ENCODE measurements around the gene VPS13A.

VPS13A gene

GRCh38 chr9:77464661-77465060 is 287.3 kb downstream of the VPS13A start:
- no peak overlapping the region for H3K4me2 ChIP-seq (ENCODE audit: low read length)
- H3K4me3 ChIP-seq (ENCODE audit: low read depth, low read length), result no peak overlapping the region
- H3K27me3 ChIP-seq (ENCODE audit: insufficient read depth, low read length), result no peaks in the 10 kb centered on the region
- H4K91ac ChIP-seq (ENCODE audit: low read depth, low read length), result no peak overlapping the region
- H4K12ac ChIP-seq (ENCODE audit: low read depth, low read length), result no peak overlapping the region
- H2BK12ac ChIP-seq (ENCODE audit: low read length), result no peak overlapping the region
- no peaks in the 10 kb centered on the region for H3K79me1 ChIP-seq (ENCODE audit: low read length)
- peaks cover 3 to 6% of the 10 kb centered on the region in 2 experiments for H3K4me1 ChIP-seq (ENCODE audit: control insufficient read depth in 1 of 2, insufficient read depth in 2 of 2, low read length in 2 of 2)
- no peak overlapping the region for H3K4ac ChIP-seq (ENCODE audit: low read depth, low read length)
- no peak overlapping the region for H2BK120ac ChIP-seq (ENCODE audit: insufficient read depth, low read length, poor library complexity)
- H3K79me2 ChIP-seq (ENCODE audit: control insufficient read depth, insufficient read depth, low read length, poor library complexity), result no peaks in the 10 kb centered on the region
- no peak overlapping the region for H3K14ac ChIP-seq (ENCODE audit: low read length)
- no peak overlapping the region for H2BK5ac ChIP-seq (ENCODE audit: low read depth, low read length, poor library complexity)
- no peaks in the 10 kb centered on the region for H3K36me3 ChIP-seq (ENCODE audit: control insufficient read depth in 1 of 2, insufficient read depth in 2 of 2, low read length in 2 of 2)
- H2AFZ ChIP-seq (ENCODE audit: insufficient read depth, low read length, poor library complexity), result no peak overlapping the region
- peaks cover 2% of the 10 kb centered on the region for H3K9me3 ChIP-seq (ENCODE audit: insufficient read depth, low read depth, low read length)
- H3K27ac ChIP-seq (ENCODE audit: low read depth, low read length), result no peak overlapping the region
- no peak overlapping the region for H2AK5ac ChIP-seq (ENCODE audit: low read length)
- H4K8ac ChIP-seq (ENCODE audit: low read depth, low read length), result no peak overlapping the region
- H3K18ac ChIP-seq (ENCODE audit: low read length), result no peak overlapping the region
- WGBS (ENCODE audit: extremely low coverage, insufficient coverage, insufficient read length), result no CpG with 5 or more reads among the region's 3 CpGs
- DNase-seq, result no peak
- H3K23ac ChIP-seq (ENCODE audit: low read length), result no peak overlapping the region
- no peak overlapping the region for H3K9ac ChIP-seq (ENCODE audit: low read length)

- Histone ChIP-seq H3K79me1 (ENCODE audit: low read length) (no peaks in the 10 kb centered on the region), H2AFZ (ENCODE audit: insufficient read depth, low read length, poor library complexity) (no peak overlapping the region), H3K9me3 (ENCODE audit: insufficient read depth, low read depth, low read length) (no peaks in the 10 kb centered on the region), H3K4me1 (ENCODE audit: control insufficient read depth in 1 of 2, insufficient read depth in 2 of 2, low read length in 2 of 2) (peaks cover 6 to 7% of the 10 kb centered on the region in 2 experiments), H3K9ac (ENCODE audit: low read length) (no peak overlapping the region), H3K4ac (ENCODE audit: low read depth, low read length) (no peak overlapping the region), H2AK5ac (ENCODE audit: low read length) (no peak overlapping the region), H4K91ac (ENCODE audit: low read depth, low read length) (no peak overlapping the region), H3K14ac (ENCODE audit: low read length) (no peak overlapping the region), H3K79me2 (ENCODE audit: control insufficient read depth, insufficient read depth, low read length, poor library complexity) (no peaks in the 10 kb centered on the region), H3K4me2 (ENCODE audit: low read length) (no peak overlapping the region), H3K4me3 (ENCODE audit: low read depth, low read length) (no peak overlapping the region), H4K8ac (ENCODE audit: low read depth, low read length) (no peak overlapping the region), H3K23ac (ENCODE audit: low read length) (no peak overlapping the region), H4K12ac (ENCODE audit: low read depth, low read length) (no peak overlapping the region), H2BK5ac (ENCODE audit: low read depth, low read length, poor library complexity) (no peak overlapping the region), H2BK12ac (ENCODE audit: low read length) (no peak overlapping the region), H3K36me3 (ENCODE audit: control insufficient read depth in 1 of 2, insufficient read depth in 2 of 2, low read length in 2 of 2) (no peaks in the 10 kb centered on the region), H3K27me3 (ENCODE audit: insufficient read depth, low read length) (no peaks in the 10 kb centered on the region), H3K27ac (ENCODE audit: low read depth, low read length) (no peak overlapping the region), H2BK120ac (ENCODE audit: insufficient read depth, low read length, poor library complexity) (no peak overlapping the region), H3K18ac (ENCODE audit: low read length) (no peak overlapping the region)
- WGBS (ENCODE audit: extremely low coverage, insufficient coverage, insufficient read length), result no CpG with 5 or more reads among the region's 5 CpGs
- DNase-seq, result peak in 1 of 2 donors; percentile 13
These were observed 292.3 kb downstream of the VPS13A start for GRCh38 chr9:77469515-77470231.

Measured in trophoblast cell (in vitro differentiated cells and primary cell).